ENCODE measurements around the gene ANKRD1.

The ANKRD1 gene

DNA sequence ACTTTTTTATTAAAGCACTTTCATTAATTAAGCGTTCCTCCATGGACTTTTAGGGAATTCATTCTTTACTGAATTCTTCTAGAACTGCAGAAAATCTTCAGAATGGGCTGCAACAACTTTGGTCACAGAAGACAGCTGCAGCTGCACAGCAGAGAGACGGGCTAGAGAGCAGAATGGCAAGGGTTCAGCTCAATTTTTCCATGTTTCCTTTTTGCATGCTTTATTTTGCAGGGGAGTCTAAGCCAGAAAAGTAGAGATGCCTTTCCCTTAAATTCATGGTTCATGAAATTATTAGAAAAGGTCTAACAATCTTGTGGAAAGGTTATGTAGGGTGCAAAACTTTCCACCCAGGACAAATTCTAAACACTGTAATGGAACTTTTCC, 15.4 kb upstream of the ANKRD1 start:
- in situ Hi-C loops (cut with MboI; ENCODE audit: low sequenced_read_pairs) = no loop called here

GRCh38 chr10:90935581-90936275, 14.8 kb upstream of the ANKRD1 start:
- in situ Hi-C loops (cut with MboI; ENCODE audit: low sequenced_read_pairs) = no loop called here

GRCh38 chr10:90930971-90931871, 10.3 kb upstream of the ANKRD1 start:
- in situ Hi-C loops (cut with MboI; ENCODE audit: low sequenced_read_pairs) = no loop called here

DNA sequence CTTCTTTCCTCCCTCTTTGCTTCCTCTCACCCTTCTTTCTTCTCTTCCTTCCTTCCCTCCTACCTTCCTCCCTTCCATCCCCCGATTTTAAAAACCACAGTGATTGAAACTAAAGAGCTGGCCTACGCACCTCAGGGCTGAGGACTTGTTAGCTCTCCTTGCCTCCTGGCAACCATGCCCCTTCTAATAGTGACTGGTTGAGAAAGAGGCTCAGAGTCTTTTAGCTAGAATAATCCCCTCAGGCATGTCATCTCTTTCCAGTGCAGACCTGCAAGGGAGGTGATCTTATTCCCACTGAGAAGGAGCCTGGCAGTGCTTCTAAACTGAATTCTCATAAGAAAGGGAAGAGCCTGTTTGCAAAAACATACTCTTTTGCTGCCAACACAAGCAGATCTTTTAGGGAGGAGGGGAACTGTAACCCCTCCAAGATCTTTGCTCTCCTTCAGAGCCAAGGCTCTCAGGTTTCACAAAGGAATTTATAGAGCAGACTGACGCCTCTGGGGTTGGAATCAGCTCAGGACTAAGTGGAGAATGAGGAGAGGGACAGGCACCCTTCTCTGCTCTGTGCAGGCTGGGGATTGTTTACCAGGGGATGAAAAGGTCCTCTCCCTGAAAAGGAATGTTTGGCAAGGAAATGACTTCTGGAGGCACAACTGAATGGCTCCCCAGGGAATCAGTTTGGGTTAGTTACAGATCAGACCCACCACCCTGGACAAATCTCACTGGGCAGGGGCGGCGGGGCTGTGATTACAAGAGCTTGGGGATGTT, 9.4 kb upstream of the ANKRD1 start:
- in situ Hi-C loops (cut with MboI; ENCODE audit: low sequenced_read_pairs) = no loop called here

DNA sequence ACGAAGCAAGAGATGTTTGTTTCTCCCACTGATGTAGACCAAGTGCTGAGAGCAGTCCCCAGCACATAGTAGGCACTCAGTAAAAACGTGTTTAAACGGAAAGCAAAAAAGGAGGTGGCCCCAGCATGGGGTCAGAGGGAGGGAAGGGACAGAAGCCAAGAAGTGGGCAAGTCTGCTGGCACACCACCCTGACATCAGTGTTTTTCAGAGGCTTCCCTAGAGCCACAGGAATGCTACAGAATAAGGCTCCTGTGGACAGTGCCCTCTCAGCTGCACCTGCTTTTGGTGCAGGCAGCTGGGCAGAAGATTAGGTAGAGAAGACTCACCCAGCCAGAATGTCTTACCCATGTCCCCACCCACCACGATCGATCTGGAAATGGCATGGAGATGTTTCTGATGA, 8.3 kb upstream of the ANKRD1 start:
- in situ Hi-C loops (cut with MboI; ENCODE audit: low sequenced_read_pairs) = no loop called here

- in situ Hi-C loops (cut with MboI; ENCODE audit: low sequenced_read_pairs) = no loop called here
These were observed 6.4 kb upstream of the ANKRD1 start for GRCh38 chr10:90927293-90927692.

GRCh38 chr10:90925079-90926029, 4.5 kb upstream of the ANKRD1 start:
- in situ Hi-C loops (cut with MboI; ENCODE audit: low sequenced_read_pairs) = no loop called here

GRCh38 chr10:90924552-90924951, 3.7 kb upstream of the ANKRD1 start:
- in situ Hi-C loops (cut with MboI; ENCODE audit: low sequenced_read_pairs) = loop anchor here (25.0 kb wide), 1 partner anchor 313 kb away; no protein-coding TSS in a partner anchor

GRCh38 chr10:90923111-90923731, 2.3 kb upstream of the ANKRD1 start:
- in situ Hi-C loops (cut with MboI; ENCODE audit: low sequenced_read_pairs) = loop anchor here (25.0 kb wide), 1 partner anchor 314 kb away; no protein-coding TSS in a partner anchor

GRCh38 chr10:90921906-90922305, 1.0 kb upstream of the ANKRD1 start:
- in situ Hi-C loops (cut with MboI; ENCODE audit: low sequenced_read_pairs) = loop anchor here (25.0 kb wide), 1 partner anchor 315 kb away; no protein-coding TSS in a partner anchor

DNA sequence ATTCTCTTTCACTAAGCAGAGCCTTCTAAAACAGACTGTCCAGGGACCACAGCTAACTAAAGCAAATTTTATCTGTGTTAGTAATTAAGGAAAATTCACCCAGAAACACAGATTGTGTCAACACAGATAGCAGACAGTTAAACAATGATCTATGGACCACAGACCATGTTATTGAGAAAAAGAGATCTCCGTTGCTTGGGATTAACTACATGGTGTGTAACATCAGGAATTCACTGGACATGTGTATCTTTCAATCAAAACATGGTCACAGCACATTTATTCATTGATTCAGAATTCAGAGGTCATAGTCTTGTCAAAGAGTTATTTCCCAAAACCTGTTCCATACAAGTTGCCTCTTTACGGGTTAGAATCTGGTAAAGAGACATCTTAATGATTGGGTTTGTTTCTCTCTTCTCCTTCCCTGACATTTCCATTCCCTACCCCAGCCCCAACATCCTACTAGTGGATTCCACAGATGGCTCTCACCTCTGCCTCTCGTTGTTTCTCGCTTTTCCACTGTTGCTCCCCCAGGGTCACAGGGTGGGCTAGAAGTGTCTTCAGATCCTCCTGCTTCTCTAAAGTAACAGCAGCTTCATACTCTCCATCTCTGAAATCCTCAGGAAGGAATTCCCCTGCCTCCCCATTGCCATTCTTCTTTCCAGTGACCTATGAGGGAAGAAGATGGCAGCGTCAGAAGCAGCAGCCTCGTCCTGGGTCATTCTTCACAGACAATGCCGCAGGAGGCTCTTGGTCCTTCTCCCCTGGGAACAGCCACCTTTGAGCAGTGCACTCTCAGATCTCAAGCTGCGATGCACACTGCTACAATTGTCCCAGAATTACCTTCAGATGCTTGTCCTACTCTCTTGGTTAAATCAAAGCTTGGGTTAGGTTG, 958 bp downstream of the ANKRD1 start:
- in situ Hi-C loops (cut with MboI; ENCODE audit: low sequenced_read_pairs) = loop anchor here (25.0 kb wide), 1 partner anchor 317 kb away; no protein-coding TSS in a partner anchor

GRCh38 chr10:90917968-90918318, 2.9 kb downstream of the ANKRD1 start:
- in situ Hi-C loops (cut with MboI; ENCODE audit: low sequenced_read_pairs) = loop anchor here (25.0 kb wide), 1 partner anchor 319 kb away; no protein-coding TSS in a partner anchor

DNA sequence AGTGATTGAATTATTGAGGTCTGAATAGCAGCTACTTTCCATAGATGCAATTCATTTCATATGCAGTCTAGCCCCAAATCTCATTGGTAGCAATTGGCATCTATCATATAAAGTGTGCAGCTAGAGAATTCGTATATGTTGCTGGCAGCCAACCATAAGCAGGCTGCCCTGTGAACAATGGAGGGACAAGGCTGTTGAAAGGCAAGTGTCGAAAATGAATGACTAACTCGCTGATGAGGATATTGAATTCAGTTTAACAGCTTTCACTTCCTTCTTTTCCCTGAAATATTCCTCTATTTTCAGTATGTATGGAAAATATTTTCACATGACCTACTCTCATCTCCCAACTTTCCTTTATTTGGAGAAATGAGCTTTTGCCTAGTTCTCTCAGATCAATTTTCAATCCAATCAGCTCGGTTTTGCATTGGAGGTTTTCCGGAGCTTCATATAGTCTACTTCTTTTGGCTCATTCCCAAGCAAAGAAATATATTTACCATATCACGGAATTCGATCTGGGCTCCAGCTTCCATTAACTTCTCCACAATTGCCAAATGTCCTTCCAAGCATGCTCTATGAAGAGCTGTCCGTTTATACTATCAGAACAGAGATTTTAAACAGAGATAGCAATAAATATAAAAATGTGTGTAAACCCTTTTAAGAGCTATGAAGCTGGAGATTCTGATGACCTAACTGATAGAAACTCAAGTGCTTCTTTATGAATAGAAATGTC, 3.5 kb downstream of the ANKRD1 start:
- in situ Hi-C loops (cut with MboI; ENCODE audit: low sequenced_read_pairs) = loop anchor here (25.0 kb wide), 1 partner anchor 320 kb away; no protein-coding TSS in a partner anchor

DNA sequence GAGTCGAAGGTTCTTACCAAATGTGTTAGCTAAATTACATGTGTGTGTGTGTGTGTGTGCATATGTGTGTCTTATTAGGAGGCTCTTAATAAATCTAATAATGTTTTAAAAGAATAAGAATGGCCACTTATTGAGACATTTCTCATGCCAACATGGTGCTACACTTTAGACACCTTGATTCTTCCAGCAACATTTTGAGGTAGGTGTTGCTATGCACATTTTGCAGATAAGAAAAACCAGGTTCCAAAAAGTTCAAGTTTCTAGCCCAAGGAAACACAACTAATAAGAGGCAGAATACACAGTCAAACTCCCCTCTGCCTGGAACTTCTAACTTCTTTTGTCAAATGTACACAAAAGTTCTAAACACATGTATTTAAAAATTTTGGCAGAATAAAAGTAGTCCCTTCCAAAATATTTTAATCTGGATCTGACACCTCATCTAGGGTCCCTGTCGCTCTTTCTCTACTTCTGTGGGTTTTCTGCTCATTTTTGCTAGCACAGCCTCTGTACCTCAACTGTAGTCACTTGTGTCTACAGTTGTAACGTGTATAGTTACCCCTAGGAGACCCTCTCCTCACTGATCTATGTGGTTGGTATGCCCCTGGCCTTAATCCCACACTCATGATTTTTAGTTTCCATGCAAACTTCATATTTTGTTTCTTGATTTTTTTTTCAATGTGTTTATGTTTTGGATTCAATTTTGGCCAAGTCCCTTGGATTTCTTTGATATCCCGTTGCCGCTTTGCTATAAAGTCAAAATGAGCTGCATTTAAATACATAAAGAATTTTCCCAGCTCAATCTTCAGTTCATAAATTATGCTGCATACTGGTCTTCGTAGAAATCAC, 4.3 kb downstream of the ANKRD1 start:
- in situ Hi-C loops (cut with MboI; ENCODE audit: low sequenced_read_pairs) = loop anchor here (25.0 kb wide), 1 partner anchor 321 kb away; no protein-coding TSS in a partner anchor

- in situ Hi-C loops (cut with MboI; ENCODE audit: low sequenced_read_pairs) = loop anchor here (25.0 kb wide), 1 partner anchor 322 kb away; no protein-coding TSS in a partner anchor
These were observed 5.2 kb downstream of the ANKRD1 start for GRCh38 chr10:90915766-90916075.

- in situ Hi-C loops (cut with MboI; ENCODE audit: low sequenced_read_pairs) = loop anchor here (25.0 kb wide), 1 partner anchor 322 kb away; no protein-coding TSS in a partner anchor
These were observed 5.7 kb downstream of the ANKRD1 start for GRCh38 chr10:90914992-90915765.

All from HL-60/S4 (cell line).